HG03135 (cell line): ENCODE data around the gene PDE6B.

ENCODE experiments used
- ATAC-seq: cut with Tn5 transposase; IDR thresholded peaks from one replicate; pipeline ENCODE4 v1.9.1; 2021; ENCODE audit warnings: mild to moderate bottlenecking, moderate library complexity; ENCODE audit not compliant: unreplicated experiment

PDE6B gene

DNA sequence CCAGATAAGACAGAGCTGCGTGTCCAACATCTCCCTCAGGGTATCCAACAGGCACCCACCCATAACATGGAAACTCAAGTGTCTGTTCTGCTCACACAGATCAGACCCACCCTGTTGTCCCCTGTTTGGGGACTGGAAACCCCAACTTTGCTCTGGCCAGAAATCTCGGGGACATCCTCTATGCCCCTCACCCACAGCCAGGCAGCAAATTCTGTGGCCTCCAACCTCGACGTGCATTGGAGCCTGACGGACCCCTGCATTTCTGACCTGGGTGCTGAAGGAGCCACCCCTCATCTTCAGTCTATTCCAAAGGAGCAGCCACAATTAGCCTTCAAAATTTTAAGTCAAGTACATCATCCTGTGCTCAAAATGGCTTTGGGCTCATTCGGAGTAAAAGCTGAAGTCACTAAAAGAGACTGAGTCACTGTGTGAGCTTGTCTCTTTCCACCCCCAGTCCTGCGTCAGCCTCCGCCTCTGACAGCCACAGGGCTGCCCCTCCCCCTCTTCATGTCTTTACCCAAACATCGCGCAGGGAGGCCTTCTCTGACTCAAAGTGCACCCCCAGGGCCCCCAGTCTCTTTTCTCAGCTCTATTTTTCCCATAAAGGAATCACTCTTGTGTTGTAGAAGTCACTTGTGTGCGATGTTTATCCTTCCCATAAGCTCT, 24.4 kb upstream of the PDE6B start:
- no peak for ATAC-seq

DNA sequence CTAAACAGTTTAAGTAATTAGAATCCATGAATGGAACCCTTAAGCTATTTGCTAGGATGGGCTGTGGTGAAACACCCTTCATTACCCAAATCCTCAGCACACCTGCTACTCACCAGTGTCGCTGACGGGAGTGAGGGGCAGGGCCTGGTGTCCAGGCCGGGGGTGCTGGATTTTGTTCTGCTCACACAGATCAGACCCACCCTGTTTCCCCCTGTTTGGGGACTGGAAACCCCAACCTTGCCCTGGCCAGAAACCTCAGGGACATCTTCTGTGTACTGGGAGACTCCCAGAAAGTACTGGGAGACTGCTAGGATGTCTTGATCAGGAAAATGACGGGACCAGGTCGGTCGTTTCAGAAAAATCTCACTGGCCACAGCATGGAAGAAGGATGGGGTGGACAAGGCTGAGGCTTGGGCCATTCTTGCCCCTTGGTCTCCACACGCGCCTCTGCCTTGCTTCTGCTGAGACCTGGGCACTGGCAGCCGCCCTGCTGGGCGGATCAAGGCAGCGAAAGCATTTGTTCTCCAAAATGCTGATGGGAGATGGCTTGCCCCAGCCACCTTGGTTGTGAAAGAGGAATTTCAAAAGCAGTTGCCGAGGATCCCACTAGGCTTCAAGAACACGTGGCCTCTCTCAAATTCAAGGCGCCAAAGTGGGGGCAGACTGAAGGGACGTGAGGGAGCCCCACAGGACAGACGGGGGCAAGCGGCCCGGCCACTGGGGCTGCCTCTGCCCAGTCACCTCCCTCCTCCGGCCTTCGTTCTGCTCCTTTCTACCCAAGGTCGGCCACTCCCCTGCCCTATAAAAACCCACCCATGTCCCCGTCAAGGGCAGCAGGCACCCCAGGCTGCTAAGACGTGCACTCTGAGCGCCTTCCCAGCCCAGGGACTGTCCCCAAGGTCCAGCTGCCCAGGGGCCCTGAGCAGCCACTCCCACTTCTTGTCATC, 23.5 kb upstream of the PDE6B start:
- no peak for ATAC-seq

DNA sequence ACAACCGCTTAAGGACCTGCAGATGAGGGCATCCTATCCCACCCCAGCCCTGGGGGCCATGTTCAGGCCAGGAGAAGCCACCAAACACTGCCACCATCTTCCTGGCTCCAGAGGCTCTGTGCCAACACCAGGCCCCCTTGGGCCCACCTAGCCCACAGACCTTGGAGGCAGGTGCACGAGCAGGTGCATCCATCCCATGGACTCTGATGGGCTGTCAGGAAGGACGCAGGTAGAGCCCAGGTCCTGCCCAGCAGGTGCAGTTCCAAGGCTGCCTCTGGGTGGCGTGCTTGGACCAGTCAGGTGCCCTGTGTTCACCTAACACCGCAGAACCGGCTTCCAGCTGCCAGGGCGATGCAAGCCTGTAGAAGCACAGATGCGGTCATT, 22.8 kb upstream of the PDE6B start:
- no peak for ATAC-seq

DNA sequence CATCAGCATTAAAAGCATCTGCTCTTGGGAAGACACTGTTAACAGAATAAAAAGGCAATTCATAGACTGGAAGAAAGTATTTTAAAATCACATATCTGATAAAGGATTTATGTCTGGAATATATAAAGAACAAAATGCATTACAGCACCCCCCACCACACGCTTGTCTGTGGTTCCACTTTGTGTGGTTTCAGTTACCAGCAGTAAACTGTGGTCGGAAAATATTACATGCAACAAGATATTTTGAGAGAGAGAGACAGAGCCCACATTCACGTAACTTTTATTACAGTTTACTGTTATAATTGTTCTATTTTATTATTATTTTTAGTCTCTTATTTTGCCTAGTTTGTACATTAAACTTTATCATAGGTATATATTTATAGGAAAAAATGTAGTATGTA, 21.2 kb upstream of the PDE6B start:
- ATAC-seq: no peak

DNA sequence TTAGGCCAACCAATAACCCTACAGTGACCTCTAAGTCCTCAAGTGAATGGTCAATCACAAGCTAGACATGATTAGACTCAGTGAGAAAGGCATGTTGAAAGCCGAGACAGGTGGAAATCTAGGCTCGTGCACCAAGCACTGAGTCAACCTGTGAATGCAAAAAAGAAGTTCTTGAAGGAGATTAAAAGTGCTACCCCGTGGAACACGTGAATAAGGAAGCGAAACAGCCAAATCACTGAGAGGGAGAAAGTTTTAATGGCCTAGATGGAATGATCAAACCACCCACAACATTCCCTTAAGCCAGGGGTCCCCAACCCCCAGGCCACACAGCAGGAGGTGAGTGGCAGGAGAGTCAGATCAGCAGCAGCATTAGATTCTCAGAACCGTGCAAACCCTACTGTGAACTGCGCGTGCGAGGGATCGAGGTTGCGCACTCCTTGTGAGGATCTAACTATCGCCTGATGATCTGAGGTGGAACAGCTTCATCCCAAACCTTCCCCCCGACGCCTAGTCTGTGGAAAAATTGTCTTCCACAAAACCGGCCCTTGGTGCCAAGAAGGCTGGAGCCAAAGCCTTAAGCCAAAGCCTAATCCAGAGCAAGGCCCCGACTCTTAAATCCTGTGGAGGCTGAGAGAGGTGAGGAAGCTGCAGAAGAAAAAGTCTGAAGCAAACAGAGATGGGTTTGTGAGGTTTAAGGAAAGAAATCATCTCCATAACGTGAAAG, 19.5 kb upstream of the PDE6B start:
- no peak for ATAC-seq

DNA sequence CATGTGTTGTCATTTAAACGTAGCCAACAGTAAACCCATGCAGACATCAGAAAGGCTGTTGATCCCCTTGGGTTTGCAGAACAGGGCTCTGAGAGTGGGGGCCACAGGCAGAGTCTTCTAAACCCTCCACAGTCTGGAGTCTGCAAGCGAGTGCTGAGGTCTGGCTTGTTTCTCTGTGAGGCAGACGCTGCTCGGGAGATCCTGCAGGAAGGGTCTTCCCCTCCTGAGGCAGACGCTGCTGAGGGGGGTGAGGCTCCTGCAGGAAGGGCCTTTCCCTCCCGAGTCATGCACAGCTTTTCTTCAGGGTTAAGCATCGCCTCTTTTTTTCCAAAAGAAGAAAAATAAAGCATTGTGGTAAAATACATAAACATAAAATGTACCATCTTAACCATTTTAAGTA, 17.1 kb upstream of the PDE6B start:
- no peak for ATAC-seq

DNA sequence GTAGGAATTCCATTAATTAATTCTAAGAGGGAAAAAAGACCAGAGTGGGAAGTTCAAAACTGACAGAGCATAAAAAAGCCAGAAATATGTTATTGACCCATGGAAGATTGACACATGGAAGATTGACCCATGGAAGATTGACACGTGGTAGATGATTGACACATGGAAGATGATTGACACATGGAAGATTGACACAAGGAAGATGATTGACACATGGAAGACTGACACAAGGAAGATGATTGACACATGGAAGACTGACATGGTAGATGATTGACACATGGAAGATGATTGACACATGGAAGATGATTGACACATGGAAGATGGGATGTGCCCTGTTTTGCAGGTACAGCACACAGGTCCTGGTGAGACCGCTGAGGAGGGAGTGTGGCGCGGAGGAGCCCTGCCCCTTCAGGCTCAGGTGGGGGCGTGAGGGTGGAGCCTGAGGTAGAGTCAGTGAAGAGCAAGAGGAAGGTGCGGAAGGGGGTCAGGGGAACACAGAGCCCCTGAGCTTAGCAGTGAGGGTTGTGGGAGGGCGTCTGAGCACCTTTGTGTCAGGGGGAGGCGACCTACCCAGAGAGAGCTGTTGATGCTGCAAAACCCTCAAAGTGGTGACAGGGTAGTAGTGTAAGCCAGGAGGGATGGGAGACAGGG, 15.8 kb upstream of the PDE6B start:
- no peak for ATAC-seq

DNA sequence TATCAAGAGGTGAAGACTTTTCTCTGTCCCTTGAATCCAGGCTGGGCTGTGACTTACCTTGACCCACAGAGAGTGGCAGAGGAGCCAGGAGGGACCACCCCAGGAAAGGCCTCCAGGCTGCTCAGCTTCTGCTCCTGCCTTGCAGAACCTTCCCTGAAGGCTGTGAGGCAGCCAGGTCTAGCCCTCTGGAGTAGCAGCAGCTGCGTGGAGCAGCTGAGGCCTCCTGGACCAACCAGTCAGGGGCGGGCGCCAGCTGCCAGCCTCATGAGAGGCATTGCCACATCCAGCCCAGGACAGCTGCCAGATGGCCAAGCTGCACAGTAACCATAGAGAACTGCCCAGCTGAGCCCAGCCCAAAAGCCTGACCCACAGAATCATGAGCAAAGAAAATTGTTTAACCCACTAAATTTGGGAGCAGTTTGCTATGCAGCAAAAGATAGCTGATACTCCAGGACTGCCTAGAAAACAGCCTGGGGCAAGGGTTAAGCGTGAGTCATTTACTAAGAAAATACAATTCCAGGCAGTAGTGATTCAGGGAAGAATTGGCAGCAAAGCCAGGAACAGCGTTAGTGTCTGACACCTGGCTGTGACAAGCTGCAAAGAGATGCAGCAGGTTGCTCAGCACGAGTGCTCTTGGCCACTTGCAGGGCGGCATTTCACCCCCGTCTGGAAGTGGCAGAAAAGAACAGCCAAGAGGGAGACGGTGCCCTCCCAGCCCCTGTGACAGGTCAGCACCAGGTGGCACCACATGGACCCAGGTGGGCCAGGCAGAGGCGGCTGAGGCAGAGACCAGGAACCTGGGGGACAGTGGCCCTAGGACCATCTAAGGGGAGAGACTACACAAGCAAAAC, 14.7 kb upstream of the PDE6B start:
- no peak for ATAC-seq

DNA sequence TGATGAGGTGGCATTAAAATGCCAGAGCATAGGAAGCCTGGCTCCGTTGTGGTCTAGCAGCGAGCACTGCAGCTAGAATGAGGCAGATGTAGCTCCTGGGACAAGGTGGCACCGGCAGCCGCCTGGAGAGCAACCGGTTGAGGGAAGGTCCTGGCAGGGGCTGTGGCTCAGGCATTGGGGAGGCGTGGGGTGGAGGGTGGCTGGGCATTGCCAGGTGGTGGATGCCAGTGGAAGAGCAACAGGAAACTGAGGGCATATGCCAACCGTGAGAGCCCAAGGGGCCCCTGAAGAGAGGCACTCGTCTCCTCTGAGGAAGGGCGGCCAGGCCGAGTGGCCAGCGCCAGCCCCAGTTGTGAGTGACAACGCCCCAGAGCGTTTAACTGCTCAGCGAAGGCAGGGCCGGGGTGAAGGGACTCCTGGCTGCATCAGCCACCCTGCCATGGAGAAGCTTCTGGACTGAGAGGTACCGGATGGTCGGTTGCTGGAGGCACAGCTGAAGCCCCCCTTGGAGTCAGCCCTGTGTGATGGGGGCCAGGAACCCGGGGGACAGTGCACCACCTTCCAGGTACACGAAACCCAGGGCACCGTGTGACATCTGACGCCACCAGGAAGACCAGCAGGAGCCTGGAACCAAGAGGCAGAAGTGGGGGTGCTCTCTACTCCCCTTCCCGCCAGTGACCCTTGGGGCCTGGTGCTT, 13.2 kb upstream of the PDE6B start:
- no peak for ATAC-seq

DNA sequence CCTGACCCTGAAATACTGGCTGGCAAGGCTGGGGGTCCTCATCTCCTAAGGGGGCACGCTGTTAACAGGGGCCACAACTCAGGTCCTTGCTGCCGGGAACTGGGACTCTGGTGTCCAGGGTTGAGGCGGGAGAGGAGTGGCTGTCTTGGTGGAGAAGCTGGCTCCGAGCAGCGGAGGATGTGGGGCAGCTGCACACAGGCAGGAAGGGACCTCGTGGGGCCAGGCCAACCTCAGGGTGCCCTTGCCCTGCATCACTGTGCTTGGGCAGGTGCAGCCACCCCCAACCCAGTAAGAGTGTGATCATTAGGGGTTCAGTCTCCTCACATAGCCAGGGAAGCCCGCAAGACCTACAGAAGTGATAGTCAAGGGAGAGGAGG, 12.6 kb upstream of the PDE6B start:
- ATAC-seq: no peak

DNA sequence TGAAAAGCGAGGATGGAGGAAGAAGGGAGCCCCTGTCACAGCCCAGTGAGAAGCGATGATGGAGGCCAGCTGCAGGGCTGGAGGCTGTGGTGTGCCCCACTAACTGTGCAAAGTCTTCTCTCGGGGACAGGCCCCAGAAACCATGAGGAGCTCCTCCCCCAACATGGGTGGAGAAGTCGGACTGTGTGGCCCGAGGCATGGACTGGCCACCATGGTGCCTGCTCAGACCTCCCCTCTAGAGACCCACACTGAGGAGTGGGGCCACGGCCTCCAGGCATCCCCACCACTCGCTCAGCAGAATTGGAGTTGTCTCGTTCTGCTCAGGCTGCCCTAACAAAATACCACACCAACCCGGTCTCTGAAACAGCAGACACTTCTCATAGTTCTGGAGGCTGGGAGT, 12.2 kb upstream of the PDE6B start:
- no peak for ATAC-seq

DNA sequence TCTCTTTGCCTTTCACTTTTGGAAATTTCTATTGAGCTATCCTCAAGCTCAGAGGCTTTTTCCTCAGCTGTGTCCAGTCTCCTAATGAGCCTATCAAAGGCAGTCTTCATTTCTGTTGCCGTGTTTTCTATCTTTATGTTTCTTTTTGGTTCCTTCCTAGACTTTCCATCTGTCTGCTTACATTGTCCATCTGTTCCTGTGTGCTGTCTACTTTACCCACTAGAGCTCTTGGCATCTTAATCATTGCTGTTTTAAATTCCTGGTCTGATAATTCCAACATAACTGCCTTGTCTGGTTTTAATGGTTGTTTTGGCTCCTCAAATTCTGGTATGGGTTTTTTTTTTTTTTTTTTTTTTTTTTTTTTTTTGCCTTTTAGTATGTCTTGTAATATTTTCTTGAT, 9.3 kb upstream of the PDE6B start:
- no peak for ATAC-seq

DNA sequence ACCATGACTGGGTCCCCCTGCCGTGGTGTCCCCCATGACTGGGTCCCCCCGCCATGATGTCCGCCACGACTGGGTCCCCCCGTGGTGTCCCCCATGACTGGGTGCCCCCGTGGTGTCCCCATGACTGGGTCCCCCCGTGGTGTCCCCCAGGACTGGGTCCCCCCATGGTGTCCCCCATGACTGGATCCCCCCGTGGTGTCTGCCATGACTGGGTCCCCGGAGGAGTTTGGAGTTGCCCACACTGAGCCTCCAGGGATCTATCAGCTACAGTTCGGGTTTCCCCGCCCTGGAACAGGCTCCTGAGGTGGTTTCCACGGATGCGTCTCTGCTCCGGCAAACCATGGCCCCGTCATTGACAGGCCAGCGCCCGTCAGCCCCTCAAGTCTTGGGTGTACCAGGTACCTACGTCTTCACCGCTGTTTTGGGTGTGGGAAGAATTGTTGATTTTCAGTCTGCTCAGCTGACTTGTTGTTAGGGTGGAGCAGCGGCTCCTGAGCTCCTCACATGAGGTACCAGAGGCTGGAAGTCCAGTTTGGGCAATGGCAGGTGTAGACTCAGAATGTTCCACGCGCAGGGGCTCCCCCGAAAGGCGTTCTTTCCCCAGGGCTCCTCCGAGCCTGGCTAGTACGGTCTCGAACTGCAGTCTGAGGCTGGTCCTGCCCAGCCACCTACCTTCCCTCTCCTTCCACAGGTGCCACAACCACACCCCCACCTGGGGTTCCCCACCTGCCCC, 8.3 kb upstream of the PDE6B start:
- ATAC-seq: no peak

DNA sequence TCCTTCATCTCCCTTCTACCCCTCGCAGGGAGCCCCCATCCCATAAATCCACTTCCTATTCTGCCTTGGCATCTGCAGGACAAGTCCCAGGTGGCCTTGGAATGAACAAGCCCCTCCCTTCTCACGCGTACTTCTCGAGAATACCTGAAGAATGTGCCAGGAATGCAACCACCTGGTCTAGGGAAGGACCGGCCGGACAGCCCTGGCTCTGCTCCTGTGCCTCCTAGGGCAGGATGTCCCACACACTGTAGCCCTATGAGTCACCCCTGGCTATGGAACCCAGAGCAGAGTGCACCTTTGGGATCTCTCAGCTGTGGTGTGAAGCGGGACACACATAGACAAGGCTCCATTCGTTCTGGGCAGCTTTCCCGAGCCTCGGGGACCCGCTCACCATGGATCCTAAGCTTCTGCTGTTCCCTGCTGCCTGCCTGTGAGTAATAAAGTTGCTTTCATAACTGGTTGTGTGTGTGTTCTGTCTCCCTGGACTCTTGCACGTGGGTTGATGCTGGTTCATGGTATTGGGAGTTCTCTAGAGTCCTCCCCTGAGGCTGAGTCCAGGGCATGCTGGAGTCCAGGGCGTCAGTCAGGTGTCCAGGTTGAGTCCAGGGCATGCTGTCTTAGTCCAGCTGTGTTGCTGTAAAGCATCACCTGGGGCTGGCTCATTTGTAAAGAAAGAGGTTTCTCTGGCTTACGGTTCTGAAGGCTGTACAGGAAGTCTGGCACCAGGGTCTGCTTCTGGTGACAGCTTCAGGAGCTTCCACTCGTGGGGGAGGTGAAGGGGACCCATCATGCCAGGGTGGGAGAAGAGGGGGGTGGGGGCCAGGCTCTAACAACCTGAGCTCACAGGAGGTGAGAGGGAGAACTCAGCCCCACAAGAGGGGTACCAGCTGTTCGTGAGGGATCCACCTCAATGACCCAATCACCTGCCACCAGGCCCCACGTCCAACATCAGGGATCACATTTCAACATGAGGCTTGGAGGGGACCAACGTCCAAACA, 7.4 kb upstream of the PDE6B start:
- no peak for ATAC-seq

DNA sequence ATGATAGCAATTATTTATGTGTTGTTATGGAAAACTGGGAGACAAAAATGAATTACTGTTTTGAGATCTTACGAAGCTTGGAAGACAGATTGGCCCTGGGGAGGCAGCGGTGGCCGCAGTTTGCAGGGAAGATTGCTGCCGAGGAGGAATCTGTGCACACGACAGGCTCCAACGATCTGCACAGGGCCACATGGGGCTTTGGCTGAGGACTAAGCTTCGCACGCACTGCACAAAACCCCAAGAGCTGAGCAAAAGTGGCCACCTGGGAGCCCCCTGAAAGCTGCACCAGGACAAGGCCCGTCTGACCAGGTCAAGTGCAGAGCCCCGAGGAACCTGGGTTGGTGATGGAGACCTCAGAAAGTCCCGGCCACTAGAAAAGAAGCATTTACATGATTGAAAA, 5.2 kb upstream of the PDE6B start:
- ATAC-seq: no peak

DNA sequence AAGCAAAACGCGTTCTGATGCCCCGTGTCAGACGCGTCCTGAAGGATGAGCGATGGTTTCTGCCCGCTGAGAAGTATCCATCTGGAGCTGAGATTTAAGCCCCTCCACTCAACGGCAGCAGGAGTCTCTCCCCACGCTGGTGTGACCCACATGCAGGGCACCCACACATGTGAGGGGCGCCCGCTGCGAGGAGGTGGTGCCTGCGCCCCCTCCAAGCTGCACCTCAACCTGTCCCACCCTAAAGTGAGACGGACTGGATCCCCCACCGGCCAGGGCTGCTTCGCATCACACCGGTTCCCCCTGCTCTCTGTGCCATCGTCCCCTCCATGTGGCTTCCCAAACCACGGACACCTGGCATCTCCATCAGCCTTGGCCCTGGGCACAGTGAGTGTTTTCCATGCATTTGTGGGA, 4.5 kb upstream of the PDE6B start:
- no peak for ATAC-seq

DNA sequence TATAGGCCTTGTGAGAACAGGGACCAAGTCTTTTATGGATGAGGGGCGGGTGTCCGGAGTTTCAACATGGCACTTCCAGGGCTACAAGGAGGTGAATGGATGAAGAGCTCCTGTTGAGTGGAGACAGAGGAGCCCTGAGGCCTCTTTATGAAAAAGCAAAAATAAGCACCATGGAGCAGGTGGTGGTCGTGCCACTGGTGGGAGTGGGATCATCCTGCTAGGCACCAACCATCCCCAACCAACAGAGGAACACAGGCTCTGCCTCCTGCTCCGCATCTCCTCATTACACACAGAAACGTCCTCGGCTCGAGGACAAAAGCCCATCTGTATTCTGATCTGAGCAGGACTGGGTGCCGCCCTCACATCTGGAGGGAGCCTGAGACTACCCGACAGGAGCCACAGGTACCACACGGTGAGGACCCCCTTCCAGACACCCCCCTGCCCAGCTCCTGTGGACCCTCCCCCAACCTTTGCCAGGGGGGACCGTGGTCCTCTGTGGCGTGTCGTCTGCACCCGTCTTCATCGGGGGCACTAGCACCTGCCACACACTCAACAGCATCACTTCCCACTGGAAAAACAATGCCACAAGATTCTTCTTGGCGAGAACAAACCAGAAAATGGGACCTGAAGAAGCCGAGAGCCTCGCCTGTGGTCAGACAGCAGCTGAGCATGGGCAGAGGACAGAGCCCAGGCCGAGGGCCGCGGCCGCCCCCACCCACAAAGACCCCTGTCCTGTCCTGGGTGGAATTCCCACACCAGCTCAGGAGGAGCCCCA, 3.9 kb upstream of the PDE6B start:
- no peak for ATAC-seq
